Measurements from ENCODE around the gene TMEM154. TPM values are rescaled to one million over a fixed set of nuclear protein-coding genes. Genes with fewer than 3 reads are reported as not detected.

The TMEM154 gene
- 0.10 and 0.24 TPM in 2 replicates for total RNA-seq
- 0.20 TPM for polyA plus RNA-seq (2012)

GRCh38 chr4:152679414-152680281 lies at the start of gene TMEM154:
TMEM154 (minus strand) TSS chr4:152679997; CDS start chr4:152679933, 64 bp downstream.
- peak; percentile 55 for DNase-seq (ENCODE audit: low read depth)

DNA sequence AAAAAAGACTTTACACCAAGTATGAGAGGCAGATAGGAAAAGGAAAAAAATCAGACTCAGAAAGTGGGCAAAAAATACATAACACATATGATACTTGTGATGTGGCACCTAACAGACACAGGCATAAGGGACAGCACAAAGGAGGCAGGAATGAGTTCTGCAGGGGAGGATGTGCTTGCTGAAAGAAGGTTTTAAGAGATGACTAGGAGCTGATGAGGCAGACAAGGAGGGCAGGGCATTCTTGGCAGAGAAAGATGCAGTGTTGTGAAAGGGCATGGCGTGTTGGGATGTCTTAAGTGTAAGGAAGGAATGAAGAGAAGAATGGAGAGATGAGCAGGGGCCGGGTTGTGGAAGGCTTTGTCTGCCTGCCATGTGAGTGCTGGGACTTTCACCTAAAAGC lies 49.7 kb upstream of the TMEM154 start:
- no peak for DNase-seq (ENCODE audit: low read depth)

- DNase-seq (ENCODE audit: low read depth) = no peak
These were observed 48.5 kb upstream of the TMEM154 start for GRCh38 chr4:152728343-152728742.

DNA sequence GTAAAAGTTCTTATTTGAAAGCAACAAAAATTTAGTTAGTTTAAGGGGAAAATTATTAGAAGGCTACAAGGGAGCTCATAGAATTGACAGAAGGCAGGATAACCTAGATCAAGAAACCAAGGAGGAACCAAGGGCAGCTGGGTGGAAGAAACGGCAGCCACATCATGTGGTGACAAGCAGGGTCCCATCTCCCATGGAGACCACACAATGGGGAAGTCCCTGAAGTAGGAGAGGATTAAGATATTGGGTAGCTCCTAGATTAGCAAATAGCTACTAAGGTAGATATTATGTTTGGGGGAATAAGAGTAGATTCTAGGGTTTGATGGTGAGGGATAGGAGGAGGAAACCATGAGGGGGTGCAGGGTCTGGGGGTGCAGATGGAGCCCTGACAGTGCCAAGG lies 48.0 kb upstream of the TMEM154 start:
- no peak for DNase-seq (ENCODE audit: low read depth)

DNA sequence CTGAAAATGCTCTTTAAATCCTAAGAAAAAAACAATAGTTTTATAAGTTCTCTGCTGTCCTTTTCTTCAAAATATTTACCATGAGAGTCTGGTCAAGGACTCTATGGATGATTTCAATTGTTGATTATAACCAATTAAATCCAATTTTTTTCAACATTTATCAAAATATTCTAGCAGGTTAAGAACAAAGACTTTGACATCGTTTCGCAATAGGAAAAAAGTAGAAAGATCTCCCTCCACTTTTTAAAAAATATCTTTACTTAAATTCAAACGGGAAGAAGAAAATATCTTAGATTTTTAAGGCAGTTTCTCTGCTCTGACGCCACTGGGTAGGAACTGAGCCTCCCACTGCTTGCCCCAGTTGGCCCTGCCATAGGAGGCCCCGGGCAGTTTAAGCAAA lies 44.7 kb upstream of the TMEM154 start:
- no peak for DNase-seq (ENCODE audit: low read depth)

DNA sequence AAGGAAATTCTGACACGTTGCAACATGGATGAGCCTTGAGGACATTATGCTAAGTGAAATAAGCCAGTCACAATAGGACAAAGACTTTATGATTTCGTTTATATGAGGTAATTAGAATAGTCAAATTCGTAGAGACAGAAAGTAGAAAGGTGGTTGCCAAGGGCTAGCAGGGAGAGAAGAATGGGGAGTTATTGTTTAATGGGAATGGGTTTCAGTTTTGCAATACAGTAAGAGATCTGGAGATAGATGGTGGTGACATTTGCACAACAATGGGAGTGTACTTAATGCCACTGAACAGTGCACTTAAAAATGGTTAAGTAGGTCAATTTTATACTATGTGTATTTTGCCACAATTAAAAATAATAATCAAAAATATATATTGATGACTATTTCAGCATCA lies 43.4 kb upstream of the TMEM154 start:
- no peak for DNase-seq (ENCODE audit: low read depth)

DNA sequence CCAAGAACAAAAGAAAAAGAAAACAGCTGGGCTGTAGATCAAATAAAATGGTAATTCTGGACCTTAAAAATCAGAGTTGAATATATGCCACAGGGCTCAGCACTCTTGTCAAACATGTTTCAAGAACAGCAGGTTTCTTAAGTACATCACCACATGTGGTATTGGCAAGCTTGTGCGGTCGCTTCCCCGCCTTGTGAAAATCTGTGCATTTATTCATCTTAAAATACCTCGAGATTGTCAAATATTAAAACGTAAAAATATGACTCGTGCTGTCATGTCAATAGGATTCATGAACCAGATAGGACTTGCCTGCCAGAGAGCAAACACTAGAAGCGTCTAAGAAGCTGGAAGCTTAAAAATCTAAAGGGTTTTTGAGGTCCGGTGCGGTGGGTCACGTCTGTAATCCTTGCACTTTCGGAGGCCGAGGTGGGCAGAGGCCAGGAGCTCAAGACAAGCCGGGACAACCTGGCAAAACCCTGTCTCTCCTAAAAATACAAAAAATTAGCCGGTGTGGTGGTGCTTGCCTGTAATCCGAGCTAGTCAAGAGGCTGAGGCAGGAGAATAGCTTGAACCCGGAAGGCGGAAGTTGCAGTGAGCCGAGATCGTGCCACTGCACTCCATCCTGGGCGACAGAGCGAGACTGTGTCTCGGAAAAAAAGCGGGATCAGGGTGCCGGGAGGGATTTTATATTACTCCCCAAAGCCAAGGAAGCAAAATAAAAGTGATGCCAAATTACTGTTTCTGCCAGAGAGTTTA lies 40.2 kb upstream of the TMEM154 start:
- DNase-seq (ENCODE audit: low read depth) = no peak

- no peak for DNase-seq (ENCODE audit: low read depth)
These were observed 39.5 kb upstream of the TMEM154 start for GRCh38 chr4:152719291-152719690.

- no peak for DNase-seq (ENCODE audit: low read depth)
These were observed 35.3 kb upstream of the TMEM154 start for GRCh38 chr4:152715076-152715475.

- no peak for DNase-seq (ENCODE audit: low read depth)
These were observed 34.3 kb upstream of the TMEM154 start for GRCh38 chr4:152713951-152714705.

DNA sequence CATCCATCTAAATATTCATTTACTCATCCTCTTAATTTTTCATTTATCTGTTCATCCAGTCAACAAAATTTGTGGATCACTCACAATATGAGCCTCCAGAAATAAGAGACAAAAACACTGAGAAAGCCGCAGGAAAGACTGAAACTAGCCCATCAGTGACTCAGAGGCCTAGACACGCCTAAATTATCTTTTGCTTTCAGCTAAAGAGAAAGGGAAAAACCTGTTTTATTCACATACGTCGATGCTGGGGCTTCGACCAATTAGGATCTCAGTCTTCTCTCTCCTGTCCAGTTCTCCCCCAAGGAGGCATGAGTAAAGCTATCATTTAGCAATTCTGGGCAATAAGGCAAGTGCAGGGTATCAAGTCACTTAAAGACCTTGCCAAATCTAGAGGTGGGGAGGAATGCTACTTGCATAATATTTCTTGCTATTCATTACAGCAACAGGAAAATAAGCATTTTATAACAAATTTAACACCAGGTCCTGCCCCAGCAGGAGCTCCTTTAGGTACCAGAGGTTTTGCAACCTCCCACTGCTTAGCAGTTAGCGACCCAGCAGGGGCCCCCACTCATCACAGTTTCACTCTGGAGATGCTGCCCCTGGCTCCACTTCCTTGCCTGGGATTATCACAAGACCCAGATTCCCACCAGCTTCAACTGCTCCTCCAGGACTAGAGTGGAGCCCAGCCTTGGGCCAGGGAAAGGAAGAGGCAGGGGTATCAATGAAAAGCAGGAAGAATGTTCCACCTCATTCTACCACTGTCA lies 30.1 kb upstream of the TMEM154 start:
- DNase-seq (ENCODE audit: low read depth) = no peak

GRCh38 chr4:152708796-152709195 lies 29.0 kb upstream of the TMEM154 start:
- DNase-seq (ENCODE audit: low read depth) = no peak

GRCh38 chr4:152708361-152708760 lies 28.6 kb upstream of the TMEM154 start:
- no peak for DNase-seq (ENCODE audit: low read depth)

- no peak for DNase-seq (ENCODE audit: low read depth)
These were observed 27.8 kb upstream of the TMEM154 start for GRCh38 chr4:152707632-152708031.

- no peak for DNase-seq (ENCODE audit: low read depth)
These were observed 26.1 kb upstream of the TMEM154 start for GRCh38 chr4:152705903-152706302.

DNA sequence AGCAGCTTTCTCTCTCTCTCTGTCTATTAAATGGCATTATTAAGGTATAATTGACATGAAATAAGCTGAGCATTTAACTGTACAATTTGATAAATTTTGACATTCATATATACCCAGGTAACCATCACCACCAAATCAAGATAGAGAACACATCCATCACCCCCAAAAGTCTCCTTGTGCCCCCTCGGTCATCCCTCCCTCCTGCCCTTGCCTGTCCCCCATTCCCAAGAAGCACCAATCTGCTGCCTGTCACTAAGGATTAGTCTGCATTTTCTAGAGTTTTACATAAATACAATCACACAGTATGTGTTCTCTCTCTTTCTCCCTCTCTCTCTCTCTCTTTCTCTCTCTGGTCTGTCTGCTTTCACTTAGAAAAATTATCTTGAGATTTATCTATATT lies 25.0 kb upstream of the TMEM154 start:
- DNase-seq (ENCODE audit: low read depth) = no peak

DNA sequence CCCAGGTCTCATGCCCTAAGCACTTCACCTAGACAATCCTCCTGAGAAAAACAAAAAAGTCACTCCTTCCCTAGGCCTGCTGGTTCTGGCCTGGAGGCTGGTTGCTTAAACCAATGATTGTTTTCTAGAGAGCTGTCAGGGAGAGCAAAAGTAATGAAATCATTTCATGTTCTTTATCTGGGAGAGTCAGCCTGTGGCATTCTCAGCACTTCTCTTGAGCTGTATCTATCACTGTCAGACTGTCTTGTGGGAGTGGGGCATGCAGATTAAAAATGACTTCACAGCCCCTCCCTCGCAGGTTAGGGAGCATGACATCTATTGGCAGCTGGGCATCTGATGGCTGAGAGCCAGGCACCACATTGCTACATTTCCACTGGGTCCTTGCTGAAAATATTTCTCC lies 20.4 kb upstream of the TMEM154 start:
- peak; percentile 86 for DNase-seq (ENCODE audit: low read depth)

- DNase-seq (ENCODE audit: low read depth) = no peak
These were observed 19.5 kb upstream of the TMEM154 start for GRCh38 chr4:152699313-152699712.

DNA sequence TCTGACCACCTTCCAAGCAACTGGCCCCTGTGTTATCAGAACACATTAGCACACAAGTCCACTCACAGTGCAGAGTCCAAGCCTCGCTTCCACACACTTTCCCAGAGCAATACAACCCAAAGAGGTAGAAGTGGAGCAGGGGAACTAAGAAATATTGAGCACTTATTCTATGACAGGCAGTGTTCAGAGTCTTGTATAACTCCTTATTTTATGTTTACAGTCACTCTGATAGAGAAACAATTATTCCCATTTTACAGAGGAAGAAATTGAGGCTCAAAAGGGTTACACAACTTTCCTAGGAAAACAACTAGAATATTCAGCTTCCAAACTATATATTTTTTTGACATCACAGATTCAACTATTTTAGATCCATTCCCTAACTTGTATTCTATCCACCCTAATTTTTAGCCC lies 18.3 kb upstream of the TMEM154 start:
- DNase-seq (ENCODE audit: low read depth) = no peak

GRCh38 chr4:152697284-152698088 lies 17.7 kb upstream of the TMEM154 start:
- DNase-seq (ENCODE audit: low read depth) = no peak

Data from myocyte (in vitro differentiated cells).